GM10266 (cell line): ENCODE measurements around the gene SHROOM4.

ENCODE experiments used
- DNase-seq: peaks from one replicate; pipeline ENCODE4 v3.0.0; 2012; ENCODE audit errors: extremely low spot score
- CTCF ChIP-seq: IDR thresholded peaks from 2 replicates; pipeline ENCODE4 v1.5.1; 2012; ENCODE audit warnings: mild to moderate bottlenecking, low read depth; ENCODE audit not compliant: control insufficient read depth, insufficient read depth; ENCODE audit errors: missing control alignments

Gene SHROOM4

GRCh38 chrX:50725310-50725709 is 88.7 kb downstream of the SHROOM4 start:
- no peak for DNase-seq
- TF ChIP-seq CTCF: no peak

- no peak for TF ChIP-seq CTCF
- no peak for DNase-seq
These were observed 91.0 kb downstream of the SHROOM4 start for GRCh38 chrX:50723006-50723405.

GRCh38 chrX:50721764-50722521 is 92.1 kb downstream of the SHROOM4 start:
- DNase-seq: no peak
- TF ChIP-seq CTCF: no peak

GRCh38 chrX:50719614-50720013 is 94.4 kb downstream of the SHROOM4 start:
- TF ChIP-seq CTCF: no peak
- no peak for DNase-seq

- TF ChIP-seq CTCF: no peak
- no peak for DNase-seq
These were observed 95.2 kb downstream of the SHROOM4 start for GRCh38 chrX:50718776-50719175.

GRCh38 chrX:50716706-50717105 is 97.3 kb downstream of the SHROOM4 start:
- TF ChIP-seq CTCF: no peak
- DNase-seq: no peak

- no peak for DNase-seq
These were observed 101.2 kb downstream of the SHROOM4 start for GRCh38 chrX:50712777-50713176.

More at GRCh38 chrX:50712777-50713176, 101.2 kb downstream of the SHROOM4 start:
- no peak for TF ChIP-seq CTCF
